Omental fat pad (tissue), 4 donors: Measurements from ENCODE around the gene C4orf17. TPM values are rescaled to one million over a fixed set of nuclear protein-coding genes. Genes with fewer than 3 reads are reported as not detected.

Experiments
- ATAC-seq: fragments of 150-250 bp; one replicate; pipeline ENCODE4 v1.9.1; 2016; ENCODE audit warnings: mild to moderate bottlenecking, moderate library complexity; ENCODE audit not compliant: low FRiP score
- DNase-seq: peaks from one replicate; pipeline ENCODE4 v3.0.0-alpha.2; 2019; ENCODE audit warnings: low spot score
- total RNA-seq, 4 donors: library from RNA; depleted of rRNA; stranded (reverse); fragments of >200 nt; gene quantifications; one replicate each; pipeline ENCODE4 v1.1.0, GENCODE V29; 2016
- TF ChIP-seq, protein P1 (sequence below), 3 donors: fragments of 450-650 bp; IDR thresholded peaks; one replicate each; pipeline ENCODE4 v1.5.1; 2016 to 2017; ENCODE audit warnings: antibody characterized with exemption in 3 of 3, mild to moderate bottlenecking in 3 of 3, moderate library complexity in 2 of 3

The C4orf17 gene
- total RNA-seq, result not detected

DNA sequence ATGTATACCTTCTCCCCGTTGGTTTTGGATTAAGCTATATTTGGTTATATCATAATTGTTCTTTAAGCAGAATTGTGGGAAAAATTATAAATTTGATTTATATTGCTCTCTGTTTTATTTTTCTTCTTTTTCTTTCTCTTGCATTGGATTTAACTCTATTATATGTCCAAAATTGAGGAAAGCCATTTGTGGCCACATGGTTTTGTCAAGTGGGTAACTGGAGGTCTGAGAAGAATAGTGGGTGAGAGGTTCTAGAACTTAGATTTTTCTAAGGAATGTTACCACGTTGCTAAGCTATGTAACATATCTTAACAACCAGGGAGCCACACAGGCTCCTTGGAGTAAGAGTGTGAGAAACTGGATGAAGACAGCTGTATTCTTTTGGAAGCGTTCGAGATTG lies at the start of gene C4orf17:
TSS of gene C4orf17 (plus strand) at position 301 of the 400 bp plus-strand sequence. CDS start 2,061 bp downstream, outside the sequence.
- no peak for ATAC-seq
- no peak for DNase-seq

DNA sequence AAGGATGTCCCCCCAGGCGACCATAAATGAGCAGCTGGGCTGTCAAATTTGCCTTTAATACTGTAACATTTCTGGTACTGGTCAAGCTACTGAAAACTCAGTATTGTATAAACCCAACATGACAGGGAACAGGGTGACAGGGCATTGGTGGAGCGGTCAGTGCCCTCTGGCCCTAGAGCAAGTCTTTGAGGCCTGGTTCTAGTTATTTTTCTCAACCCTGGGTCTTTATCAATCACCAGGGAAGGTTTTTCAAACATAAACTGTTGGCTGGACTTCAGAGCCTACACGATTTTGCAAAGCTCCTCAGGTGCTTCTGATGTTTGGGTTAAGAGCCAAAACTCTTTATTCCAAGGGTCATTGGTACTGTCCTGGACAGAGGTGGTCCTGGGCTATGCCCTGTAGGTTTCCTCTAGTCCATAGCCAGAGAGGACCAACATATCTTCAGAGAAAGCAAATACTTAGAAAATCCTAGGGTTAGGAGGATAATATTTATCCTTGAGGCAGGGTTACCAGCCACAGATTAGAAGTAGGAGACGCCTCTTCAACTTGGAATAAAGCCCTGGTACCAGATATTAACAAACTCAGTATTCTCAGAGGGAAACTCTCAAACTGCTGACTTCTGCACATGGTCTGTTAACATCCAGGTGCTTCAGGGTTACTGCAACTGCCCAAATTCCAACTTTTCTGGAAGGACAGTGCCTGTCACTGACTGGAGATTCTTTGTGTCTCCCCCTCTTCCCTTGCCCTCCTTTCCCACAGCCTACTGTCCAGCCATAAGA lies 49.0 kb upstream of the C4orf17 start:
- DNase-seq, result no peak
- no peak for ATAC-seq
- TF ChIP-seq, protein P1, sequence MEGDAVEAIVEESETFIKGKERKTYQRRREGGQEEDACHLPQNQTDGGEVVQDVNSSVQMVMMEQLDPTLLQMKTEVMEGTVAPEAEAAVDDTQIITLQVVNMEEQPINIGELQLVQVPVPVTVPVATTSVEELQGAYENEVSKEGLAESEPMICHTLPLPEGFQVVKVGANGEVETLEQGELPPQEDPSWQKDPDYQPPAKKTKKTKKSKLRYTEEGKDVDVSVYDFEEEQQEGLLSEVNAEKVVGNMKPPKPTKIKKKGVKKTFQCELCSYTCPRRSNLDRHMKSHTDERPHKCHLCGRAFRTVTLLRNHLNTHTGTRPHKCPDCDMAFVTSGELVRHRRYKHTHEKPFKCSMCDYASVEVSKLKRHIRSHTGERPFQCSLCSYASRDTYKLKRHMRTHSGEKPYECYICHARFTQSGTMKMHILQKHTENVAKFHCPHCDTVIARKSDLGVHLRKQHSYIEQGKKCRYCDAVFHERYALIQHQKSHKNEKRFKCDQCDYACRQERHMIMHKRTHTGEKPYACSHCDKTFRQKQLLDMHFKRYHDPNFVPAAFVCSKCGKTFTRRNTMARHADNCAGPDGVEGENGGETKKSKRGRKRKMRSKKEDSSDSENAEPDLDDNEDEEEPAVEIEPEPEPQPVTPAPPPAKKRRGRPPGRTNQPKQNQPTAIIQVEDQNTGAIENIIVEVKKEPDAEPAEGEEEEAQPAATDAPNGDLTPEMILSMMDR (IDR thresholded peaks at IDR 0.05), result no peak

More for the DNA sequence above, at the start of gene C4orf17:
- TF ChIP-seq, protein P1 (IDR thresholded peaks at IDR 0.05), result no peak

DNA sequence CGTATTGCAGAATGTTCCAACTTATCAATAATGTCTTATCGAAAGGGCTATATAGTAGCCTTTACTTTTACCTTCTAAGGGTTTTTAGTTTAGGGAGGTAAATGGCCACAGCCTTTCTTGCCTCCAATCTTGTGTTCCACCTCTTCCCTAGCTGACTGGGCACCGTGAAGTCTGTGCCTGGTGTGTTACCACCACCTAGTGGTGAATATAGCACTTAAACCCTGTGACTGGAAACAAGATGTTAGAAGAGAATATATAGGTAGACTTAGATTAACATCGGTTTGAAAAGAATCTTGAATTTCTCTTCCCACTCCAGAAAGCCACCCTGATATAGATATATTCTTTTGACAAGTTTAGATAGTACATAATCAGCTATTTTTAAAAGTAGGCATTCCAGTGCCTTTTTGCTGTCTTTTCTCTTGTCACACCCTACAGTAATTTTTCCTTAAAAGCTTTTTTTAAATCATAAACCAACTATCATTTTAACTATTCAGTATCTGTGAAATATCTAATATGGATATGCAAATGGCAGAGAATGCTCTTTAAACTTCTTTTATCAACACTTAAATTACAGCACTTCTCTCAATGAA lies 47.9 kb upstream of the C4orf17 start:
- ATAC-seq, result no peak
- TF ChIP-seq, protein P1 (IDR thresholded peaks at IDR 0.05), result peak in 1 of 3 donors; percentile 31
- DNase-seq, result no peak

DNA sequence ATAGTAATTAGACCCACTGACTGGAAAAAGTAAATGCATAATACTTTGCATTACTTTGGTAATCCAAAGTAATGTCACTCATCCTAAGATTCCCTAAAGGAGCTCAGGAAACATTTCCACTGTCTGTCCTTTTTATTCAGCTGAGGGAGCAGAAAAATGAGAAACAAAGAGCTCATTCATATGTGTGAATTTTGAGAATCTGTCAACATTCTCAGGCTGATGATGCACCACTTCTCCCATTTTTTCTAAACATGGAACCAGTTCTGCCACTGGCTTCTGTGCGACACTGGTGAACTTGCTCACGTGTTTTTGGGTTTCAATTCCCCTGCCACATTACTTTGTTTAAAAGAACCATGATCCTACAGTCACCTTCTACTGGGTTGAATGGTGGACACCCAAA lies 47.3 kb upstream of the C4orf17 start:
- ATAC-seq, result no peak
- DNase-seq, result no peak
- TF ChIP-seq, protein P1 (IDR thresholded peaks at IDR 0.05), result no peak

DNA sequence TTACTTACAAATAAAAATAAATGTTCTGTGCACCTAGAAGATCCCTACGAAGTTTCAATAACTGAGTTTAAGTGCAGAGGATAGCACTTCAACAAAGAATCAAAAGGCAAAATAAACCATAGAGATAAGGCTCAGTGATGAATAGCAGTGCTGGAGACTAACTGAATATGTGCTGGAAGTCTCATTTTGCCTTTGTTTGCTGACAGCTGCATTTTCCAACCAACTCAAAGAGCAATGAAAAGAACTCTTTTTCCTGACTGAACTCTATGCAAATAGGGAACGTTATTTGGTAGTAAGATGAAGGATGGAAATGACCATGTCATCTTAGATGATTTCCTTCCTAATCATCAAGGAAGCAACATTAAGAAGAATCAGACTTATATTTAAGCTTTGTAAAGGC lies 42.9 kb upstream of the C4orf17 start:
- TF ChIP-seq, protein P1 (IDR thresholded peaks at IDR 0.05), result no peak
- ATAC-seq (no peak), DNase-seq (no peak)

DNA sequence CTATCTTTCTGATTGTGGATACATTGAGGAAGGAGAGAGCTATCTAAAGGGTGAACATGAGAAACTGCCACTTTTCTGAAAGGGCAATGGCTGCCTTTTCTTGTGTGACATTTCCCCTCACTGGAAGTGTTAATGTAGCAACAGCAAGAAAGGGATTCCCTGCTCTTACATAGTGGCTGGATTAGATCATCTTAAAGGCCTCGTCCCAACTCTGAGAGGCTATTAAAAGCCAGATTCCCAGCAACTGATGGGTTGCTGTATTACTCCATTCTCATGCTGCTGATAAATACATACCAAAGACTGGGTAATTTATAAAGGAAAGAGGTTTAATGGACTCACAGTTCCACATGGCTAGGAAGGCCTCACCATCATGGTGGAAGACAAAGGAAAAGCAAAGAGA lies 41.9 kb upstream of the C4orf17 start:
- ATAC-seq (no peak), DNase-seq (no peak)
- TF ChIP-seq, protein P1 (IDR thresholded peaks at IDR 0.05), result no peak

DNA sequence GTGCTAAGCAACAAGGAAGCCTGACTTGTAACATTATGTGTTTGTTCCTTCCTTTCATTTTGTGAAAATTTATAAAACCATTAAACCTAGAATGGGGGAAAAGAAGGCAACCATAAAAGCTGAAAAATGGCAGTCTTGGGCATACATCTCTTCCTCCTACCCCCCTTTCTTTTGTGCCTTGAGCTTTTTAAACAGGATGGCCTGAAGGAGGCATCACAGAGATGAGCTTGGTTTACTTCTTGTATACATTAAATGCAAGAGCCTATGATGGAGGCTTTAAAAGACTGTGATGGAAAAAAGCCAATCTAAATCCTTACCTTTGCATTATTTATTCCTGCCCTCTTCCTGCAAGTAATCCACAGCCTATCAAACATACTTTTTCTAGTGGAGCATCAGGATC lies 39.5 kb upstream of the C4orf17 start:
- DNase-seq, result no peak
- ATAC-seq, result no peak

More for the DNA sequence above, 39.5 kb upstream of the C4orf17 start:
- TF ChIP-seq, protein P1 (IDR thresholded peaks at IDR 0.05), result no peak
